HL-60 (cell line): ENCODE data around the gene SAMD3.

Experiments used
- DNase-seq, 2 experiments: peaks; one replicate each; pipeline ENCODE4 v3.0.0-alpha.2; 2010 to 2020; ENCODE audit warnings: low read depth in 1 of 2, low spot score in 1 of 2
- H3K27ac ChIP-seq: fragments of 250-450 bp; sonication (Bioruptor Pico); replicated peaks from 2 replicates; pipeline ENCODE4 v1.5.1; 2020; ENCODE audit warnings: mild to moderate bottlenecking, moderate library complexity
- H3K27me3 ChIP-seq: fragments of 250-450 bp; sonication (Bioruptor Pico); 2 replicates; pipeline ENCODE4 v1.5.1; 2021; ENCODE audit warnings: mild to moderate bottlenecking, moderate library complexity; ENCODE audit not compliant: insufficient read depth, poor library complexity, severe bottlenecking
- H3K4me3 ChIP-seq: replicated peaks from 2 replicates; pipeline ENCODE4 v1.5.1; 2011; ENCODE audit warnings: mild to moderate bottlenecking, control low read depth, low read length; ENCODE audit not compliant: insufficient read depth
- CTCF ChIP-seq: IDR thresholded peaks from one replicate; pipeline ENCODE4 v1.5.1; 2011; ENCODE audit warnings: low read length, control low read depth, inconsistent platforms; ENCODE audit not compliant: insufficient read depth
- GABPA ChIP-seq: IDR thresholded peaks from 2 replicates; pipeline ENCODE4 v1.6.1; 2012; ENCODE audit warnings: low read depth
- POLR2AphosphoS5 ChIP-seq: IDR thresholded peaks from 2 replicates; pipeline ENCODE4 v1.6.1; 2012; ENCODE audit warnings: low read depth
- REST ChIP-seq: IDR thresholded peaks from 2 replicates; pipeline ENCODE4 v1.6.1; 2012; ENCODE audit warnings: low read depth; ENCODE audit not compliant: insufficient replicate concordance
- SPI1 ChIP-seq: IDR thresholded peaks from 2 replicates; pipeline ENCODE4 v1.6.1; 2012; ENCODE audit warnings: low read depth, mild to moderate bottlenecking, borderline replicate concordance

SAMD3 gene

GRCh38 chr6:130162421-130162820 is 60.3 kb downstream of the SAMD3 start:
- TF ChIP-seq REST = no peak
- TF ChIP-seq SPI1 = no peak
- TF ChIP-seq GABPA = no peak
- TF ChIP-seq POLR2AphosphoS5 = no peak
- TF ChIP-seq CTCF = no peak
- H3K27me3 ChIP-seq = no peaks in the 10 kb centered on the region
- DNase-seq = no peak
- no peak overlapping the region for H3K4me3 ChIP-seq
- H3K27ac ChIP-seq = no peak overlapping the region

GRCh38 chr6:130161683-130162404 is 60.9 kb downstream of the SAMD3 start:
- TF ChIP-seq GABPA = no peak
- no peak for TF ChIP-seq REST
- no peak for TF ChIP-seq CTCF
- TF ChIP-seq SPI1 = no peak
- TF ChIP-seq POLR2AphosphoS5 = no peak
- no peaks in the 10 kb centered on the region for H3K27me3 ChIP-seq
- no peak for DNase-seq
- no peak overlapping the region for H3K4me3 ChIP-seq
- no peak overlapping the region for H3K27ac ChIP-seq

GRCh38 chr6:130159956-130160355 is 62.8 kb downstream of the SAMD3 start:
- TF ChIP-seq POLR2AphosphoS5 = no peak
- TF ChIP-seq SPI1 = no peak
- no peak for TF ChIP-seq GABPA
- no peak for TF ChIP-seq CTCF
- no peak for TF ChIP-seq REST
- DNase-seq = no peak
- Histone ChIP-seq H3K27ac (no peak overlapping the region), H3K4me3 (no peak overlapping the region), H3K27me3 (no peaks in the 10 kb centered on the region)
